K562 (cell line): ENCODE results near the gene SHB. TPM values are rescaled to one million over a fixed set of nuclear protein-coding genes. Genes with fewer than 3 reads are reported as not detected.

ENCODE experiments used
- CBFB ChIP-seq: sonication (generic); formaldehyde crosslinking; IDR thresholded peaks from 2 replicates; pipeline ENCODE4 v1.4.0; 2020; ENCODE audit warnings: mild to moderate bottlenecking, missing genetic modification reagents
- CTBP1 ChIP-seq: fragments of 450-650 bp; IDR thresholded peaks from 2 replicates; pipeline ENCODE4 v1.6.1; 2016; ENCODE audit warnings: borderline replicate concordance
- DACH1 ChIP-seq: fragments of 450-650 bp; IDR thresholded peaks from 2 replicates; pipeline ENCODE4 v1.6.1; 2018; ENCODE audit not compliant: partially characterized antibody
- EHMT2 ChIP-seq: fragments of 450-650 bp; IDR thresholded peaks from 2 replicates; pipeline ENCODE4 v1.6.1; 2018; ENCODE audit warnings: antibody characterized with exemption
- HEY1 ChIP-seq: fragments of 250-450 bp; sonication (Bioruptor Pico); IDR thresholded peaks from 2 replicates; pipeline ENCODE4 v1.5.0; 2020; ENCODE audit warnings: mild to moderate bottlenecking, moderate library complexity, borderline replicate concordance
- HLTF ChIP-seq: fragments of 450-650 bp; IDR thresholded peaks from 2 replicates; pipeline ENCODE4 v1.6.1; 2016
- KAT2B ChIP-seq: IDR thresholded peaks from one replicate; pipeline ENCODE4 v1.6.1; 2012; ENCODE audit warnings: low read depth, mild to moderate bottlenecking, control low read depth, inconsistent platforms, low read length, moderate library complexity
- MCM5 ChIP-seq: fragments of 450-650 bp; IDR thresholded peaks from 2 replicates; pipeline ENCODE4 v1.6.1; 2016; ENCODE audit warnings: low read depth
- PHF20 ChIP-seq: fragments of 450-650 bp; IDR thresholded peaks from 2 replicates; pipeline ENCODE4 v1.6.1; 2018; ENCODE audit not compliant: partially characterized antibody
- RBM39 ChIP-seq: fragments of 200-400 bp; formaldehyde crosslinking; optimal IDR thresholded peaks from 2 replicates; pipeline ENCODE3; 2018; ENCODE audit warnings: low read depth, low read length
- ZNF551 ChIP-seq: fragments of 250-450 bp; sonication (Bioruptor Pico); IDR thresholded peaks from 2 replicates; pipeline ENCODE4 v1.5.0; 2021; ENCODE audit warnings: mild to moderate bottlenecking, moderate library complexity
- polyA plus RNA-seq, 8 experiments: library from polyadenylated mRNA; depleted of rRNA in 4 of 8; stranded (reverse) in 5 of 8; unstranded in 3 of 8; fragments of >200 nt; fragmentation: Nextera tagmentation in 2 of 8; fragmentation: Illumina TruSeq in 1 of 8; extraction: Ambion mirVana in 2 of 8; extraction: Trizol in 1 of 8; gene quantifications; 2 replicates each; pipeline versions ENCODE4 v1.2.1 to v1.2.3, GENCODE V29; 2011 to 2014; ENCODE audit warnings: inconsistent platforms in 1 of 8, missing spikeins in 1 of 8
- total RNA-seq, 7 experiments: library from RNA; depleted of rRNA in 6 of 7; stranded (reverse); fragments of >200 nt in 6 of 7; fragmentation: Illumina TruSeq in 2 of 7; extraction: Trizol in 2 of 7; gene quantifications; 2 replicates each; pipeline versions ENCODE4 v1.2.1 to v1.2.3, GENCODE V29; 2011 to 2021; ENCODE audit warnings: low replicate concordance in 1 of 7
- TF ChIP-seq, protein P1 (sequence below): fragments of 250-450 bp; sonication (Bioruptor Pico); IDR thresholded peaks from 2 replicates; pipeline ENCODE4 v1.5.0; 2021; ENCODE audit warnings: mild to moderate bottlenecking, moderate library complexity
- TF ChIP-seq, protein P2 (sequence below): sonication (generic); formaldehyde crosslinking; IDR thresholded peaks from 2 replicates; pipeline ENCODE4 v1.8.1; 2023; ENCODE audit warnings: mild to moderate bottlenecking, missing genetic modification reagents
- TF ChIP-seq, protein P3 (sequence below), 2 experiments: fragments of 450-650 bp in 1 of 2; sonication (generic) in 1 of 2; formaldehyde crosslinking in 1 of 2; IDR thresholded peaks; 2 replicates each; pipeline versions ENCODE4 v1.7.1 to v1.9.0; 2016 to 2022; ENCODE audit warnings: inconsistent platforms in 1 of 2, mild to moderate bottlenecking in 1 of 2, missing genetic modification reagents in 1 of 2

Gene SHB
- total and polyA plus RNA-seq, 9 of the 15 experiments (the other 6 are each of a cell fraction or from before 2014, with no cell fraction given): 0.78 to 16.0 (median 5.3) TPM

DNA sequence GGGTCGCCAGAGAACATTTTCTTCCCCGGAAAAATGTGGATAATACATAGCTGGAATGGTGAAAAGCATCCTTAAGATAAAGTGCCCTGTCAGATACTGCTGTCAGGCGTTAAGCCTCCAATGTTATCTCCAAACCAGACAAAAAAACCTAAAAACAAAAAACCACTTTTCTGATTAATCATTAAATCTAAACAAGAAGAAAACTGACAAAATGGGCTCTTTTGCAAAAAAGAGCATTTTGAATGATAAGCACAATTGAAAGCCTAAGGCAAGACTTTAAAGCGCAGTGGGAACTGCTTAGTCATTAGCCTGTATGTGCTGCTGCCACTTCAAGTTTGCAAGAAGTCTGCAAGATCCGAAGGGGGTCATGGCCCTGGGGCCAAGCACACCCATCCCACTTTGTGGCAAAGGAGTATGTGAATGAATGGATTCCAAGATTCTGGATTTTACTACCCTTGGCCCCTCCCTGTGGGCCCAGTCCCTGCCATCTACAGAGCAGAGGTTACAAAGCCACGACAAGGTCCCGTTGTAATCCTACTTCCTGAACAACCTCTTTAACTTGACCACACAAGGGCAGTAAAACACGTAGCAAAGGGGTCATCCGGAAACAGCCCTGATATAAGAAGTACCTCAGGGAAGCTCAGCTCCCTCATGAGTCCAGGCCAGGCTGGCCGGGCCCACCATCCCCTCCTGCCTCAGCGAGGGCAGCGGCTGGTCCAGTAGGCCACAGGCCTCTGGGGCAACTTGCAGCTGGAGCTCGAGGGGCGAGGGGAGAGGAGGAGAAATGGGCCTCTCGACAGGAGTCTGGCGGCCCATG, 29.7 kb downstream of the SHB start (continued):
- TF ChIP-seq, protein P1, sequence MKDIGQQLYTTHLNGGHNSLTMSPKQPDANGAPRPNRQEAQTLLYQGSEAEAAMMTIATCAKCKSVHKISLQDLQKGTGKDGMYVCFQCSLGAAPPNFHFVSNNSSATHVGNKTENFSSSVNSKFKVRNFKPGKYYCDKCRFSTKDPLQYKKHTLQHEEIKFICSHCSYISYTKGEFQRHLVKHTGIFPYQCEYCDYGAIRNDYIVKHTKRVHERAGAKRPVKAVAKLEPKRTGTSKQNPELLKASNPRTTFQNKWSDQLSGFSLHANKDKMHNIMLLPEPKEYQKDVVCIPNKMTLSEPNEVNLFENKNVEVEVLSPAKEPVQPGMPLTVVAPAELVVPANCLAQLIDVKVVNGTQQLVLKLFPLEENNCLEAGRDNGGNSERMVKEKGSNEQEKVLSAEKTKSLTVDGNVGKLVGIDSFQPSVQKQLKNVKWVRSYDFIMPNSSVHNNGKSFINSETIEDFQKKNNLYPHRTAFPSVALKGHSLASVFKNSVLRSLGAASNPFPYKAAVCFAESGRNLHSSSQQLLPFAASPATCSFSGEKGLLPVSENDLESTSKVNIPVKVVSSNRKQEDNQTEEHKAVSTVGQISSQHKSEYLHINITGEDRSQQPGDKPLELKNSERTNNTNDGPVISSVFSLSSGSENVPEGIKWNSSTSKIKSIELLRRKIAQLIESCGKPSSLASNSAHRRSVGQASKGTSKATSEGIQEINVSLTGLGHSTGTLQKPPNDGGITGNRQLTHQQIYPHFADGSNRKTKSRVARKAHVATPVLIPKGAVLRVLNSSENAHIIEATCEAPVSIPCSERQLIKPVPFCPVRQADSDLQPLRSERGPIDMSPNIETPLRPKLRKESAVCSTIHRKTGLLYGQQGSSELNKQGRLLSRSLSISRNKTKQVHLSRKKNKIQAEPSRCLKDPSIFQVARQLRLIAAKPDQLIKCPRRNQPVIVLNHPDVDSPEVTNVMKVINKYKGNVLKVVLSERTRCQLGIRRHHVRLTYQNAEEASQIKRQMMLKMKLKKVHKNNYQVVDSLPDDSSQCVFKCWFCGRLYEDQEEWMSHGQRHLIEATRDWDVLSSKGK: no peak
- TF ChIP-seq, protein P2, sequence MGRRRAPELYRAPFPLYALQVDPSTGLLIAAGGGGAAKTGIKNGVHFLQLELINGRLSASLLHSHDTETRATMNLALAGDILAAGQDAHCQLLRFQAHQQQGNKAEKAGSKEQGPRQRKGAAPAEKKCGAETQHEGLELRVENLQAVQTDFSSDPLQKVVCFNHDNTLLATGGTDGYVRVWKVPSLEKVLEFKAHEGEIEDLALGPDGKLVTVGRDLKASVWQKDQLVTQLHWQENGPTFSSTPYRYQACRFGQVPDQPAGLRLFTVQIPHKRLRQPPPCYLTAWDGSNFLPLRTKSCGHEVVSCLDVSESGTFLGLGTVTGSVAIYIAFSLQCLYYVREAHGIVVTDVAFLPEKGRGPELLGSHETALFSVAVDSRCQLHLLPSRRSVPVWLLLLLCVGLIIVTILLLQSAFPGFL (CRISPR knock-in tag): no peak
- TF ChIP-seq HEY1 (CRISPR knock-in tag) (no peak), EHMT2 (no peak), KAT2B (no peak), DACH1 (no peak), CBFB (CRISPR knock-in tag) (no peak), RBM39 (no peak), CTBP1 (no peak), MCM5 (no peak), ZNF551 (CRISPR knock-in tag) (no peak), HLTF (no peak), PHF20 (peak; percentile 29)
- TF ChIP-seq, protein P3, sequence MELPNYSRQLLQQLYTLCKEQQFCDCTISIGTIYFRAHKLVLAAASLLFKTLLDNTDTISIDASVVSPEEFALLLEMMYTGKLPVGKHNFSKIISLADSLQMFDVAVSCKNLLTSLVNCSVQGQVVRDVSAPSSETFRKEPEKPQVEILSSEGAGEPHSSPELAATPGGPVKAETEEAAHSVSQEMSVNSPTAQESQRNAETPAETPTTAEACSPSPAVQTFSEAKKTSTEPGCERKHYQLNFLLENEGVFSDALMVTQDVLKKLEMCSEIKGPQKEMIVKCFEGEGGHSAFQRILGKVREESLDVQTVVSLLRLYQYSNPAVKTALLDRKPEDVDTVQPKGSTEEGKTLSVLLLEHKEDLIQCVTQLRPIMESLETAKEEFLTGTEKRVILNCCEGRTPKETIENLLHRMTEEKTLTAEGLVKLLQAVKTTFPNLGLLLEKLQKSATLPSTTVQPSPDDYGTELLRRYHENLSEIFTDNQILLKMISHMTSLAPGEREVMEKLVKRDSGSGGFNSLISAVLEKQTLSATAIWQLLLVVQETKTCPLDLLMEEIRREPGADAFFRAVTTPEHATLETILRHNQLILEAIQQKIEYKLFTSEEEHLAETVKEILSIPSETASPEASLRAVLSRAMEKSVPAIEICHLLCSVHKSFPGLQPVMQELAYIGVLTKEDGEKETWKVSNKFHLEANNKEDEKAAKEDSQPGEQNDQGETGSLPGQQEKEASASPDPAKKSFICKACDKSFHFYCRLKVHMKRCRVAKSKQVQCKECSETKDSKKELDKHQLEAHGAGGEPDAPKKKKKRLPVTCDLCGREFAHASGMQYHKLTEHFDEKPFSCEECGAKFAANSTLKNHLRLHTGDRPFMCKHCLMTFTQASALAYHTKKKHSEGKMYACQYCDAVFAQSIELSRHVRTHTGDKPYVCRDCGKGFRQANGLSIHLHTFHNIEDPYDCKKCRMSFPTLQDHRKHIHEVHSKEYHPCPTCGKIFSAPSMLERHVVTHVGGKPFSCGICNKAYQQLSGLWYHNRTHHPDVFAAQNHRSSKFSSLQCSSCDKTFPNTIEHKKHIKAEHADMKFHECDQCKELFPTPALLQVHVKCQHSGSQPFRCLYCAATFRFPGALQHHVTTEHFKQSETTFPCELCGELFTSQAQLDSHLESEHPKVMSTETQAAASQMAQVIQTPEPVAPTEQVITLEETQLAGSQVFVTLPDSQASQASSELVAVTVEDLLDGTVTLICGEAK (IDR thresholded peaks at IDR 0.05): peak; percentile 14; the same call in 1 of the 2 replicates
- TF ChIP-seq, protein P3 (CRISPR knock-in tag; IDR thresholded peaks at IDR 0.05): no peak
